Stimulated activated CD8-positive, alpha-beta memory T cell treated with anti-CD3 and anti-CD28 coated beads, Interleukin-12 subunit alpha, Interleukin-12 subunit beta, amount 100 ng/mL, for 24 hours (primary cell): ENCODE measurements around the gene ACADL.
"Not testable (repeated sequence)": the region's sequence is repeated elsewhere in the genome, so short reads cannot be mapped to it uniquely, and the experiment has no call there.

ENCODE experiments used
- DNase-seq: peaks from one replicate; pipeline ENCODE4 v3.0.0-alpha.2; 2020; ENCODE audit errors: extremely low read depth

The ACADL gene

GRCh38 chr2:210203147-210203546 is 22.1 kb downstream of the ACADL start:
- no peak for DNase-seq

- DNase-seq = no peak
Measured at GRCh38 chr2:210199854-210200253, 25.4 kb downstream of the ACADL start.

GRCh38 chr2:210199186-210199765 is 26.0 kb downstream of the ACADL start:
- DNase-seq = no peak

- no peak for DNase-seq
Measured at GRCh38 chr2:210198326-210198725, 26.9 kb downstream of the ACADL start.

- no peak for DNase-seq
Measured at GRCh38 chr2:210197720-210198119, 27.5 kb downstream of the ACADL start.

- DNase-seq = no peak
Measured at GRCh38 chr2:210195101-210195852, 30.0 kb downstream of the ACADL start.

- DNase-seq = no peak
Measured at GRCh38 chr2:210190345-210190744, 34.9 kb downstream of the ACADL start.

GRCh38 chr2:210189452-210190138 is 35.7 kb downstream of the ACADL start:
- DNase-seq = no peak

GRCh38 chr2:210188755-210189154 is 36.5 kb downstream of the ACADL start:
- DNase-seq = no peak

- DNase-seq = no peak
Measured at GRCh38 chr2:210188190-210188589, 37.1 kb downstream of the ACADL start.

GRCh38 chr2:210183936-210184335 is 41.3 kb downstream of the ACADL start:
- not testable (repeated sequence) for DNase-seq

GRCh38 chr2:210181606-210182088 is 43.6 kb downstream of the ACADL start:
- not testable (repeated sequence) for DNase-seq

GRCh38 chr2:210181033-210181605 is 44.1 kb downstream of the ACADL start:
- DNase-seq = not testable (repeated sequence)

- no peak for DNase-seq
Measured at GRCh38 chr2:210180477-210180876, 44.8 kb downstream of the ACADL start.

GRCh38 chr2:210179351-210179990 is 45.8 kb downstream of the ACADL start:
- DNase-seq = no peak

GRCh38 chr2:210177769-210178168 is 47.5 kb downstream of the ACADL start:
- DNase-seq = no peak

GRCh38 chr2:210177115-210177514 is 48.1 kb downstream of the ACADL start:
- not testable (repeated sequence) for DNase-seq

- no peak for DNase-seq
Measured at GRCh38 chr2:210174086-210174485, 51.2 kb downstream of the ACADL start.

GRCh38 chr2:210172219-210172575 is 53.0 kb downstream of the ACADL start:
- DNase-seq = no peak

- DNase-seq = peak; percentile 98
Measured at GRCh38 chr2:210171309-210172218, 53.7 kb downstream of the ACADL start, which contains the start of gene KANSL1L. KANSL1L (minus strand) TSS chr2:210171409; CDS start chr2:210154582, 16,827 bp downstream.
